Skin of body (tissue), 2 donors: ENCODE measurements around the gene CCDC60. TPM values are rescaled to one million over a fixed set of nuclear protein-coding genes. Genes with fewer than 3 reads are reported as not detected.
A peak's percentile ranks its signal among the peaks of the same experiment; 100 is the strongest.

ENCODE experiments used
- DNase-seq: peaks from one replicate; lab custom pipeline; 2025; lab: John Stamatoyannopoulos, UW
- total RNA-seq: library from RNA; depleted of rRNA; stranded (reverse); fragments of >200 nt; gene quantifications from one replicate; pipeline ENCODE4 v1.2.3, GENCODE V29; 2014

Gene CCDC60
- total RNA-seq, 1 donor from 2014 or later, result not detected

DNA sequence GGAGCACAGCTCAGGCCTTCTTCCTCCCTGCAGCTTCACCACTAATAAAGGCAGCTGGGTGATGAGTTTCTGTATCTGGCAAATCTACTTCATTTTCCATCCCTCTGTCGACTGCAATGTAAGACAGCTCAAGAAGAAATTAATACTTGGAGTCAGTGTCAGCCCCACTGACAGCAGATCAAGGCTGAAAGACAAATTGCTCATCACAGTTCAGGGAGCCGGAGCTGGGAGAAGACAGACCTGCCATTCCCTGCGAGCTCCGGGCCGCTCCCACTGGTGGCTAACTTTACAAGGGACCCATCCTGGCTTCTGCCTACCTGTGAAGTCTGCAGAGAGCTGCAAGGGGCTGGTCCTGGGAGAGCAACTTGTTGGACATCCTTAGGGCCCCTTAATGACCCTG lies 49.8 kb downstream of the CCDC60 start:
- no peak for DNase-seq

DNA sequence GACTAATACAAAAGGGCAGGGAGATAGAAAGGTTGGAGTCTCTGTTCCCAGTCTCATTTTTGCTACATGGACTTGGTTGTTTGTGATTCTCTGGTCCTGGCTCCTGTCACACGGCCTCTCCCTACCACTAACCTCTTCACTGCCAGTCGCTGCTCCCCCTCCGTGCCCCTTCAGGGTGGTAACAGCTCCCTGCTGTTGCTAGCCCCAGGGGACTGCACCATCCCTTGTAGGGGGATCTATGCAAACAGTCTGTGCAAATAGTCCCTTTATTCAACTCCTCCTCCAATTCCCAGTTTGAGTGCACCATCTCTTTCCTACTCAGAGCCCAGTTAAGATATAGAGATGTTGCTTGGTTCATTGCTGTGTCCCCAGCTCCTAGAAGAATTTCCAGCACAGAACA lies 51.1 kb downstream of the CCDC60 start:
- DNase-seq, result no peak

DNA sequence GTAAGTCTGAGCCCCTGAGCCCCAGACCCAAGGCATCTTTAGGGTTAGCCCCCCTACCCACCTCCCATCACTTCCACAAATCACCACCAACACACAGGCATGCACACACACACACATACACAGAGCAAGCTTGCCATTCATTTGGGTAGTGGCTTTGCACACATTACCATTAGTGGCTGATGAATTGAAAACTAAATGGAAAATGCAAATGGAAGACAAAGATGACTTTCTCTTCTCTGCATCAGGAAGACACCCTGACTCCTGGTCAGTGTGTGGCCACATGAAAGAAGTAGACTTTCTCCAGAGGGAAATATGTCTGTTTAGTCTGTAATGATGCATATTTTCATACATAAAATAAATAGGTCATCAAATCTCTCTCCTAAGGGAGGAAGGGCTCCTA lies 55.2 kb downstream of the CCDC60 start:
- DNase-seq, result no peak

DNA sequence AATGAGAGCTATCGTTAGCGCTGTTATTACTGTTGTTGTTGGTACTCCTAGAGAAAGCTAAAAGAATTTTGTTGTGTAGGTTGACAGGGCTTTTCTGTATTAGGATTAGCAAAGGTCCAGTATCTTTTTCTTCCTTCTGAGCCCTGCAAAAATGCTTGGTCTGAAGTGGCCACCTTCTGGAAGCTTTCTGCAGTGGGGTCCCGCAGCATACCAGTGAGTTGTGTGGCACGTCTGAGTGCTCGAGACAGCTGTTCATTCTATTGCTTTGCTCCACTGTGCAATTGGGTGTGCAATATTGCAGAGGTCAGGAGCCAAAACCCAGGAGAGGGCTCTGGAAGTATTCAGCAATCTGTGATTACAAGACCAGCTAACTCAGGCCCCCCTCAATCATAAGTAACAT lies 57.1 kb downstream of the CCDC60 start:
- no peak for DNase-seq

DNA sequence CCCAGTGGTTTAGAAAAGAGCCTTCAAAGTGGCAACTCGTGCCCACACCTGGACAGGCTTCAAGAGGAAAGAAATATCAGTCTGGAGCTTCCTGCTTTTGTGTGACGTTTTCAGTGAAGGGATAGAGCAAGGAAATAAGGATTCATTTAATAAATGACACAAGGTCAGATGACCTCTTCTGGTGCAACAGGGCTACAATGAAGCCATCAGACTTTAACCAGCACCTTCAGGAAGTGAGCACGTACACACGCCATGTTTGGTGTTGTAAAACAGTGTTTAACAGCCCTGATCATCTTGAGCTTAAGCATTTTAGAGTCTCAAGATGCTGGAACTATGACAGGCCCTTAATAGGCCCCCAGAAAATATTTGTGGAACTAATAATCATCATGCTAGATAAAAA lies 59.1 kb downstream of the CCDC60 start:
- no peak for DNase-seq

DNA sequence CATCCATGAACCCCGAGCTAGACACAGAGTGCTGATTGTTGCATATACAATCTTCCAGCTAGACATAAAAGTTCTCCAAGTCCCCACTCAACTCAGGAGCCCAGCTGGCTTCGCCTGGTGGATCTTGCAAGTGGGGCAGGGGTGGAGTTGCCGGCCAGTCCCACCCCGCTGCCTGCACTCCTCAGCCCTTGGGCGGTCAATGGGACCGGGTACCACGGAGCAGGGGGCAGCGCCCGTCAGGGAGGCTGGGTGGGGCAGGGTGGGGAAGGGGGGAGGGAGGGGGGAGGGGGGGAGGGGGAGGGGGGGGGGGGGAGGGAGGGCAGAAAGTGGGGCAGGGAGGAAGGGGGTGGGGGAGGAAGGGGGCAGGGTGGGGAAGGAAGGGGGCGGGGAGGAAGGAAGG lies 63.0 kb downstream of the CCDC60 start:
- DNase-seq, result no peak

DNA sequence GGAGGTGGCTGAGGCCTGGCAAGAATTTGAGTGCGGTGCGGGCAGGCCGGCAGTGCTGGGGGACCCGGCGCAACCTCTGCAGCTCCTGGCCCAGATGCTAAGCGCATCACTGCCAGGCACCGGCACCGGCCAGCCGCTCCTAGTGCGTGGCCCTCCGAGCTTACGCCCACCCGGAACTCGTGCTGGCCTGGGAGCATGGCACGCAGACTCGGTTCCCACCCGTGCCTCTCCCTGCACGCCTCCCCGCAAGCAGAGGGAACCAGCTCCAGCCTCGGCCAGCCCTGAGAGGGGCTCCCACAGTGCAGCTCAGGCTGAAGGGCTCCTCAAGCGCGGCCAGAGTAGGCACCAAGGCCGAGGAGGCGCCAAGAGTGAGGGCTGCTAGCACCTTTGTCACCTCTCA lies 63.7 kb downstream of the CCDC60 start:
- DNase-seq, result no peak

DNA sequence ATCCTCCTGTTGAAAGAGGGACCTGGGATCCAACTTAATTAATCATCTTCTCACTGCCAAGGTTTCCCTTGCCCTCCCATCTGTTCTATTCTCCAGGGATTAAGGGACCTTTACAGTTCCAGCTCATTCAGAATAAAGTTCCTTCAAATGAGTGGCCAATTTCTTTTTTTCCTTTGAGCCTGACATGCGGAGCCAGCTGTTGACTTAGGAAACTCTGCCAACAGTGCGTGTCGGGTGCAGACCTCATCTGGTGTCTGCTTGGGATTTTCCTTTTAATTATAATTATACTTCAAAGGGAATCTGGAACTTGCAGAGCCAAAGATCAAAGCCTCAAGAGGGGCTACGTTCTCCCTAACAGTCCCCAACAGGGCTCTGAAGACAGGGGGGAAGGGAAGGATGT lies 64.8 kb downstream of the CCDC60 start:
- peak; percentile 11 for DNase-seq

DNA sequence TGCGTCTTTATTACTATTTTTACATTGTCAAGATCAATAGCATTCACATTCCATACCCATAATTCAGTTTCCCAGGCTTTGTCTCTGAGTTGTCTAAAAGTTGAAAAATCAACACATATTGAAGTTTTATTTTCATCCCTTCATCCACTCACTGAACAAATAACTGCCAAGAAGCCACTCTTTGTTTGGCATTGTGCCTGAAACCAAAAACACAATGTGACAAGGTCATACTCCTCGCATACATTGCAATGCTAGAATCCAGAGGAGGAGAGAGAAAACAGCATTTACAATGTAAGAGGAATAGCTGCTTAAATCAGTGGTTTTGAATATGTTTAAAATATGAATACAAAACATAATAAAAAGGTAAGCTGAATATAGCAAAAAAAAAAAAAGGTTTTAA lies 71.8 kb downstream of the CCDC60 start:
- no peak for DNase-seq

DNA sequence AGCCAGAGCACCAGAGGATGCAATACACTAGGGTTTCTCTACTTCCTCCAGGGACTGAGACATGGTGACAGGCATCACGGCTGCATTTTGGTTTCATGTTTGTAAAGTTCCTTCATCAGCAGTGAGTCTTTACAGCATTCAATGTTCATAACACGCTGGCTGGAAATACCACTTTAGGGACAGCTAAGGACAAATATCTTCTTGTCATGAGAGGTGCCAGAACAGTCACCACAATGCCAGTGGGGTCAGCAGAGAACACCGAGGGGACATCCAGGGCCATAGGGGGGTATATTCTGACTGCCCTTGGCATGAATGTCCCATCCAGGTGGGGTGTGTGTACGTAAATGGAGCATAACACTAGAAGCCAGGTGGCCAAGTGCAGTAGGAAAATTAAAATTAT lies 72.3 kb downstream of the CCDC60 start:
- DNase-seq, result no peak

DNA sequence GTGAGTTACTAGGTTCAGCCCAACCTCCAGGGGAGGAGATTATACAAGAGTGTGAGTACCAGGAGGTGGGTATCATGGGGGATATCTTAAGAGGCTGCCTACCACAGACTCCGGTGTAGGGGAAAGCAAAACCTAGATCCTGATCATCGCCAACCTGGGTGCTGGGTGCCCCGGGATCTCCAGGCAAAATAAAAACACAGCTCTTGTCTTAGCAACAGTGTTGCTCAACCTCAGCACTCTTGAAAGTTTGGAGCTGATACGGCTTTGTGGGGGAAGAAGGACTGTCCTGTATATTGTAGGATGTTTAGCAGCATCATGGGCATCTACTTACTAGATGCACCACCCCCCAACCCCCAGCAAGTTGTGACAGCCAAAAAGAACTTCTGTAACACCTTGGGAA lies 74.5 kb downstream of the CCDC60 start:
- no peak for DNase-seq

DNA sequence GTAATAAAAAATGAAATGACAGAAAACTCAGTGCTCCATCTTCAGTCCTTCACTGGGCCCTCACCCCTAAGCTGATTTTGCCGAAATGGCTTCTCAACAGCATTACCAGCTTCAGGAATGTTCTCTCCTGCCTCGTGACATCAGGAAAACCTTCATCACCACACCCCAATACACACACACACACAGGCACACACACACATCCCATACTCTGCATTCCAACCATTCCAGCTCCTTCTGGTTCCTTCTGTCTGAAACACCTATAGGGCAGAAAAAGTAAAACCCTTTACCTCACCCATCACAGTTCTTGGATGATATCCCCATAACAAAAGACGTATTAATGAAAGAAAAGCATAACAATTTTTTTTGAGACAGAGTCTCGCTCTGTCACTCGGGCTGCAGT lies 75.9 kb downstream of the CCDC60 start:
- no peak for DNase-seq

DNA sequence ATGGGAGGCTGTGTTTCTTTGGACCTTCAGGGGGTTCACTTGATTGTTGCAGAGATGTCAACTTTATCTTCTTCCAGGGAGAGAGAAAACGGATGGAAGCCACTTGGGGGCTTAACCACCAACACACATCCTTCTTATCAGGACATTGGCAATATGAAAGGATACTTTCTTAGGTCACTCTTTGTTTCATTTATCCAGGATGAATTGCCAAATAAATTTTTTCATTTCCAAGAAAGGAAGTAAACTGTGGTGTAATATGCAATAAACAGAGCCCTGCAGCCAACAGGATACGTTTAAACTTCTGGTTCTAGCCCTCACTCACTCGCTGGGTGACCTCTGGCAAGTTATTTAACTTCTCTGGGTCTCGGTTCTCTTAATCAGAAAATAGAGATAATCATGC lies 77.8 kb downstream of the CCDC60 start:
- DNase-seq, result no peak

DNA sequence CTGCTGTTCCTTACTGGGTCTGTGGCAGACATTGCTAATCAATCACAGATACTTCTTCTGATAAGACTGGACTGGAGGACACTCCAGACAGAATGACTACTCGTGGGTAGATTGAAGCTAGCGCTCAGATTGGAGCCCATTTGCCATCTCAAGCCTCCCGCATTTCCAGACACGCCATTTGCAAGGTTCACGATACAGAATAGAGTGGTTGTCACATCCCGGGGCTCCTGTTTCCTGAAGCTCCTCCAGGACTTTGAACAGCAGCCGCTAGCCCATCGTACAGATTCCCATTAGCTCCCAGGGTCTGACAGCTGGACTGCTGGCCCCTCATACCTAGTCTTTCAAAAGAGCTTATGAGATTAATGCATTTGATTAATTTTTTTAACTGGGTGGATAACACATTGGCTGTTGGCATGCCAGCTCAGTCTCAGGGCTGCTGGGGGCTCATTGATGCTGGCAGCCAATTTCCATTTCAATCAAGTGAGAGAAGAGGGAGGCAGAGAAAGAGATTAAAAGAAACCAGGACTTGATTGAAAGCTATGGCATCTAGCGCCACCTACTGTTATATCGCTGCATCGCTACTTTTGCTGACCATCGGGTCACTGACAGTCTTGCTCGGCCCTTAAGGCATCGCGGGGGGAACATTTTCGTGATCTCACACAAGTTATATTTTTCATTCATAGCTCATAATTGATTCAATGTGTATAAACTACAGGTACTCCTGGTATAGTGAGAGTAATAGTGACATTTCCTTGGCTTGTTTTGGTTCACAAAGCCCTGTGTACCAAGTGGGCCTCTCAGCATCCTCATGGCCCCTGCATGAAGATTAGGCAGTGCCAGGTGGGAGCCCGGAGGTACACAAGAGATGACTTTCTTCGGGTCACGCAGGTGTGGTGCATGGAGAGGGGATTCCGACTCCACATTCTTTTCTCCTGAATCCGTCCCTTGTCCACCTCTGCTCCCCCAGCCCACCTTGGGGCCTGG lies 78.6 kb downstream of the CCDC60 start:
- DNase-seq, result peak; percentile 1

DNA sequence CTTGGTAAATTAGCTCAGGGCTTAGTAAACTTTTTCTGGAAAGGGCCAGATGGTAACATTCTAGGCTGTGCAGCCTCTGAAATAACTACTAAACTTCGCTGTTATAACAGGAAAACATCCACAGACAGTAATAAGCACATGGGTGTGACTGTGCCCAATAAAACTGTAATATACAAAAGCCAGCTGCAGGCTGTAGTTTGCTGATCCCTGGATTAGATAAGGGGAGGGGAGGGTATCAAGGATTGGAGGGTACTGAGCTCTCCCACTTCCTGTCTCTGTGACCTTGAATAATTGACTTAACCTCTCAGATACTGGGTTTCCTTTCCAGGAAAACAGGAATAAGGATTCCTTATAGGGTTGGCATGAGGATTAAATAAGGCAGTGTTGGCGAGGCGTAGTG lies 81.2 kb downstream of the CCDC60 start:
- DNase-seq, result no peak

DNA sequence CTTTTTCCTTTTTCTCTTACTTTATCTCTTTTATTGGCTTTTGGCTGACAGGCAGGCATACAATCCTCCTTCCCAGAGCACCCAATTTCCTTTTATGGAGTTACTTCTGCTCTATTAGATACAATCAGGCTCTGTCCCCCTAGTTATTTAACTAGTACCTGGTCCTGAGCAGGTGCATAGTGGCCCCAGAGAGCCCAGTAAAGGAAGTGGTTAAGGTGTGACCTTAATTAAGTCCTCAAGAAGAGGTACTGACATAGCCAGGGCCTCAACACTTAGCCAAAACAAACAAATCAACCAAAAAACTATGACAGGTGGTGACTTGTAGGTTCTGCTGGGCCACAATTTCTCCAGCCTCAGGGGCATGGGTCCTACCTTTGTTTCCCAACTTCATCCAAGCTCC lies 82.9 kb downstream of the CCDC60 start:
- DNase-seq, result no peak

DNA sequence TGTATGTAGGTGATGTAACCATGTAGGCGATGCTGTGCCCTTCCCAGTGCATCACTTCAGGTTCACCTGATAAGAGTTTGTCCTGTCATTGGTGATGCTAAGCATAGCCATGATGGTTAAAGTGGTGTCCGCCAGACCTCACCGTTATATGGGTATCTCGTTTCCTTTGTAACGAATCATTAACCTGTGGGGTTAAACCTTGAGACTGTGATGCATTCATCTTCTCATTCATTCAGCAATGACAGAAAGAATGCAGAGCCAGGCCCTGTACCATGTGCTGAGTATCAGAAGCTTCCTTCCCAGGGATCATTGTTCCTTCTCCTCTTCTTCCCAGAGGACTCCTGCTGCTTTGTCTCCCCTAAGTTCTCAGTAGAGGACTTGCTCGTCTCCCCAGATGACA lies 84.9 kb downstream of the CCDC60 start:
- no peak for DNase-seq

DNA sequence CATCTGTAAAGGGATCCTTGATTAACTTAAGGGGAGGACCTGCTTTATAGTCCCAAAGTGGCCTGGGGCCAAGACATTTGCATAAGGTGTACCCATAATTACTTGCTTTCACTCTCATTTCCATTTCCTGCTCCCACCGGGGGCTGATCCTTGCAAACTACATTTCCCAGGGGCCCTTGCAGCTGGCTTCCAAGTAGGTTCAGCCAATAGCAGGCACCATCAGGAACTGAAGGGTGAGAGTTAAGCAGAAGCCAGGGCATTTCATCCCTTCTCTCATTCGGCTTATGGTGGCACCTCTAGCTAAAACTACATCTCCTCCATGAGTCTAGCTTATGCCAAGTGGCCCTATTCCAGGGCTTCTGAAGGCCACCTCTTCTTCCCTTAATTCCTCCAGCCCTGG lies 88.8 kb downstream of the CCDC60 start:
- DNase-seq, result no peak

DNA sequence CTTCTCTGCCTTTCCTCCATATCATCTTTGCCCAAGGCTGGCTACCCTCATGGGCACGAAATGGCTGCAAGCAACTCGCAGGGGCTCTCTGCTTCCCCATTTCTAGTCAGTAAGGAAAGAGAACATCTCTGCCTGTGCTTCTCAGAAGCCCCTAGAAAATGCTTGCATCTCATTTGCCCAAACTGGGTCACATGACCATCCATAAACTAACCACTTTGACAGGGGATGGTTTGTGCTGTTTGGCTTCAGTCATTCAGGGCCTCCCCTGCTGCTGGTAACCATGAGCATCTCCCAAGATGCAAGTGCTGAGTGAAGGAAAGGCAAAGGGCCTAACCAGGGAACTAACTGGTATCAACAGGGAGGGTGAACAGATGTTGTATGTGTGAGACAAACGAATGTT lies 91.1 kb downstream of the CCDC60 start:
- DNase-seq, result no peak

DNA sequence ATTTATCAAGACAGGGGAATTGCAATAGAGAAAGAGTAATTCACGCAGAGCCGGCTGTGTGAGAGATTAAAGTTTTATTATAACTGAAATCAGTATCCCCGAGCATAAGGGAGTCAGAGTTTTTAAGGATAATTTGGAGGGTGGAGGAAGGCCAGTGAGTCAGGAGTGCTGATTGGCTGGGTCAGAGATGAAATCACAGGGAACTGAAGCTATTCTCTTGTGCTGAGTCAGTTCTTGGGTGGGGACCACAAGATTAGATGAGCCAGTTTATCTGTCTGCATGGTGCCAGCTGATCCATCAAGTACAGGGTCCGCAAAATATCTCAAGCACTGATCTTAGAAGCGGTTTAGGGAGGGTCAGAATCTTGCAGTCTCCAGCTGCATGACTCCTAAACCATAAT lies 96.6 kb downstream of the CCDC60 start:
- DNase-seq, result no peak

DNA sequence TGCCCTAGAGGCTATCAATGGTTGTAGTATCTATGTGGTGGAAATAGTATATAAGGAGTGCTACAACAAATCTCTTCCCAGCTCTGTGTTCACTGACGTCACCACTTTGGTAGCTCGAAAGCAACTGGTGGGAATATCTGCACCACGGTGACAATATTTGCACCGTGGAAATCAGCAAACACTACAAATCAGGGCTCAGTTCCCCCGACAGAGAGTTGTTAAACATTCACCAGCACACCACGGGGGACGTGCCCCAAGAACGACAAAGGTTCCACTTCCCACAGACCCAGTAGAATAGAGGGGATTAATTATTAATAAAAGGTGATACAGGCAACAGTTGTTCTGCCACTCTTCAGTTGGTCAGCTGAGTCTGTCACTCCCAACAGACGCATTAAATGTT lies 98.4 kb downstream of the CCDC60 start:
- no peak for DNase-seq

DNA sequence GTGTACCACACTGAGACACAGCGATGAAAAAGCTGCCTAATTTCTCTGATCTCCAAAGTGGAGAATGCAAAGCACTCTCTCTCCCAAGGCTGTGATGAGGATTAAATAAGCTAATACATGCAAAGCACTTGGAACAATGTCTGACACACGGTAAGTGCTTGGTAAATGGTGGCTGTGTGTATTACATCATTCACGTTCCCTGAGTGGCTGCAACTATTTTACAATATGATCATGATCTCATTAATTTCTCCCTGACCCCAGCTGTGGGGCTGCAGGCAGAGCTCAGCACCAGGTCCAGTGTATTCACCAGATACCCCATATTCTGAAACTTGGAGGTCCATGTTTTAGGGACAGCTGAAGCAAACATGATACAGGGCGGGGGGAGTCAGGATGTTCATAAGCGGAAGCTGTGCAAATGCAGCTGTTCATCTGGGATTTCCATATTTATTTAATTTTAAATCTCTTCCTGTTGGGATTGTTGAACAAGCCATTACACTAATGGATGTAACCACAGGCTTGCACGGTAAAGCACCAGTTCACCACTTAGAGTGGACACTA lies 106.4 kb downstream of the CCDC60 start:
- DNase-seq, result no peak

DNA sequence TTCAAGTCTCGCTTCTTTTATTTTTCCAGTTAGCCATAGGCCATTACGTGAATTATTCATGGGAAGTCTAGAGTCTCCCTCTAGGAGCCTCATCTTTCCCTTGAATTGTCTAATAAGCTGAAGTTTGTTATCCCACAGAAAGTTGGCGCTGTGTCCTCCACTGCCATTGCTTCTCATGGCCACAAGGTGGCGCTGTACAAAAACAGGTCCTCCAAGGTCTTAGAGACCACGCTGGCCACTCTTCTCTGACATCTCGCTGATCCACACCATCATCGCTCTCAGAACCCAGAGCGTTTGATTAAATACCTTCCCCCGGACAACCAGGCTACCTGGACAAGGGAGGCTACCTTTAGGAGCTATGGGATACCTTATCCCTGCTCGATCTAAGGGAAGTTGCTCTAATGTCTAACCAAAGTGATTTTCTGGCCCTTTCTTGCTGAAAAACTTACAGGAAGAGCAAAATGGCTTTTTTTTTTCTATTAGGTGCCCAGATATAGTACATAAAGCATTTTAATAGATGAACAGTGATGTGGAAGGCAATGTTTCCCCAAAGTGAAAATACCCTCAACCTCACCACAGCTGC lies 110.0 kb downstream of the CCDC60 start:
- DNase-seq, result no peak
